Activated CD8-positive, alpha-beta memory T cell treated with anti-CD3 and anti-CD28 coated beads, Interleukin-2, amount 50 U/mL, for 1 hour (primary cell): ENCODE measurements around the gene NEGR1.

Experiments used
- DNase-seq: peaks from one replicate; pipeline ENCODE4 v3.0.0-alpha.2; 2020; ENCODE audit errors: extremely low read depth

The NEGR1 gene

GRCh38 chr1:71362076-71362475 is 920.3 kb downstream of the NEGR1 start:
- DNase-seq, result no peak

GRCh38 chr1:71357708-71358107 is 924.6 kb downstream of the NEGR1 start:
- DNase-seq, result no peak

- DNase-seq, result no peak
Measured at GRCh38 chr1:71351438-71351837, 930.9 kb downstream of the NEGR1 start.

DNA sequence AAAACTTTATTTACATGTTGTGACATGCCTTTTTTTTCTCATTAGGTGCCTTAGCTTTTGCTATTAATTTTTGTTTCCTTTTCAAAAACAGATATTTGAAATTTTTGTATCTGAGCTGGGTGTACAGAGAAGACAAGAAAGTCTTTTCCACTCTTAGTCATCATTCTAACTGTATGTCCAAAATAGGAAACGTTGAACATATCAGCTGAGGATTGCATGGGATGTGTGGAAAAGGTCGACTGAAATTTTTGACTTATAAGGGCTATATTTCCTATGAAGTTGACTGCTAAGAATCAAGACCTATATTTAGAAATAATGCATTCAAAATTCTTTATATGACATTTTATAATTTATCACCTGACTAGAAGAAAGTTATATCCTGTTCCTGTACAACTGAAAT is 931.5 kb downstream of the NEGR1 start:
- no peak for DNase-seq

GRCh38 chr1:71350330-71350729 is 932.0 kb downstream of the NEGR1 start:
- no peak for DNase-seq
